NB4 (cell line): ENCODE measurements around the gene GMDS.

ENCODE experiments used
- DNase-seq: peaks from one replicate; pipeline ENCODE4 v3.0.0; 2010; ENCODE audit warnings: low read depth
- H3K4me3 ChIP-seq: one replicate; pipeline ENCODE4 v1.5.1; 2011; ENCODE audit warnings: mild to moderate bottlenecking, low read depth, low read length, moderate library complexity
- MYC ChIP-seq: IDR thresholded peaks from 2 replicates; pipeline ENCODE4 v1.6.1; 2011; ENCODE audit warnings: low read depth, low read length
- POLR2A ChIP-seq: IDR thresholded peaks from 2 replicates; pipeline ENCODE4 v1.6.1; 2011; ENCODE audit warnings: mild to moderate bottlenecking; ENCODE audit not compliant: insufficient read length; ENCODE audit errors: extremely low read depth
- TF ChIP-seq, protein P1 (sequence below): IDR thresholded peaks from 2 replicates; pipeline ENCODE4 v1.6.1; 2011; ENCODE audit warnings: low read depth, low read length
- TF ChIP-seq, protein P2 (sequence below): IDR thresholded peaks from one replicate; pipeline ENCODE4 v1.5.1; 2012; ENCODE audit warnings: low read depth, low read length

The GMDS gene

DNA sequence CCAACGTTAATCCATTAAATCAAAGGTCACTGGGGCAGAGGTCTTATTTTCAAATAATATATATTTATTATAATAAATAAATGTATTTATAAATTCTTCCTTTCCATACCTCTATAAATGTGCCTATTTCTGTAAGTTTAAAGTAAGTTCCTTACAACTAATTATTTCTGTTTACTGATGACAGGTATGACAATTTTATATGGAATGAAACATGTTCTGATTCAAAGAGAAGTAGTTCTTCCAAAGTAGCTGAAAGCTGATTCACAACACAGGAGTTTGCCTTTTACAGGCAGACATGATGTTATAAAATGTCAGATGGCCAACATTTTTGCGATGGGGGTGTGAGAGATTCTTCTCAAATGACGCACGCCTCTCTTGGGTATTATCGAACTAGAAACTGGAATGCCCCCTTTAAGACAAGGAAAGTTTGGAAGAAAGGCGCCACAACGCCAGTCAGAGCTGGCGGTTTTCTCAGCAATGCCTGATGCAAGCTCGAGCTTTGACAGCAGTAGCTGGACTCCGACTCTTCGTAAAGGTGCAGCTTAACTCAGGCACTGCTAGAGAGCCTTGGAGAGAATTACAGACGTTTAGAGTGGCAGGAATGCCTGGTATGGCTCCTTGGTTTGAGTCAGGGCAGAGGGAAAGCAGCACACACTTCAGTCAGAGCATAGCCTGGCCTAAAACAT, 543.6 kb downstream of the GMDS start:
- DNase-seq, result no peak
- no peak overlapping the region for H3K4me3 ChIP-seq
- TF ChIP-seq MYC (no peak), POLR2A (no peak)
- TF ChIP-seq, protein P1, sequence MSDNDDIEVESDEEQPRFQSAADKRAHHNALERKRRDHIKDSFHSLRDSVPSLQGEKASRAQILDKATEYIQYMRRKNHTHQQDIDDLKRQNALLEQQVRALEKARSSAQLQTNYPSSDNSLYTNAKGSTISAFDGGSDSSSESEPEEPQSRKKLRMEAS, result no peak
- TF ChIP-seq, protein P2, sequence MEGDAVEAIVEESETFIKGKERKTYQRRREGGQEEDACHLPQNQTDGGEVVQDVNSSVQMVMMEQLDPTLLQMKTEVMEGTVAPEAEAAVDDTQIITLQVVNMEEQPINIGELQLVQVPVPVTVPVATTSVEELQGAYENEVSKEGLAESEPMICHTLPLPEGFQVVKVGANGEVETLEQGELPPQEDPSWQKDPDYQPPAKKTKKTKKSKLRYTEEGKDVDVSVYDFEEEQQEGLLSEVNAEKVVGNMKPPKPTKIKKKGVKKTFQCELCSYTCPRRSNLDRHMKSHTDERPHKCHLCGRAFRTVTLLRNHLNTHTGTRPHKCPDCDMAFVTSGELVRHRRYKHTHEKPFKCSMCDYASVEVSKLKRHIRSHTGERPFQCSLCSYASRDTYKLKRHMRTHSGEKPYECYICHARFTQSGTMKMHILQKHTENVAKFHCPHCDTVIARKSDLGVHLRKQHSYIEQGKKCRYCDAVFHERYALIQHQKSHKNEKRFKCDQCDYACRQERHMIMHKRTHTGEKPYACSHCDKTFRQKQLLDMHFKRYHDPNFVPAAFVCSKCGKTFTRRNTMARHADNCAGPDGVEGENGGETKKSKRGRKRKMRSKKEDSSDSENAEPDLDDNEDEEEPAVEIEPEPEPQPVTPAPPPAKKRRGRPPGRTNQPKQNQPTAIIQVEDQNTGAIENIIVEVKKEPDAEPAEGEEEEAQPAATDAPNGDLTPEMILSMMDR, result no peak

DNA sequence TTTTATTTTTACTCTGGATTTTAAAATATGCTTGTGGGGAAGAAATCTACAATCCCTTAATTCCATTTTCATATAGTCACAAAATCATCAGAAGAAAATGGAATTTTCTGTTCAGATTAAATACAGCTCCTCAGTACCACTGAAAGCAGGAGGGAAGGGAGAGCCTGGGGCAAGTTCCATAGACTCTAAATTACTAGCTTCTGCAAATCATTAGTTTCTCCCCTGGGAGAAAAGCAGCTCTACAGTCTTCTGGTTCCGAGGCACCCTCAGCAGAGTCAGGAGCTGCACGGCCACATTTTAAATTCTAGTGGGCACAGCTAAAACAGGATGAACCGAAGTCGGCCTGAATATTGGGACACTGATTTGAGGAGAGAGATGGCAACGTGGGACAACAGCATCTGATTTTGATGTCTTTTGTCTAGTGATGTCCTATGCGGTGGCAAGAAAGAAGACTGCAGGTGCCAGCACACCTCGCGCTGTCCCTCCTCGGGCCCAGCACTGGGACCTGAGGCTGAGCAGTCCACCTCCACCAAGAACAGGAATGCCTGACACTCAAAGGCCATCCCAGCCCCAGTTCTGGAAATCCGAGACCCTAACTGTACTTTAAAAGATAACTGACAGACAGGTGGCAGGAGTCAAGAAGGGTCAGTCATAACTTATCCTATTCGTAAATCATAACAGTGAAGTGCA, 545.0 kb downstream of the GMDS start:
- TF ChIP-seq POLR2A (no peak), MYC (no peak)
- TF ChIP-seq, protein P1, result no peak
- TF ChIP-seq, protein P2, result no peak
- DNase-seq, result no peak
- H3K4me3 ChIP-seq, result no peak overlapping the region

DNA sequence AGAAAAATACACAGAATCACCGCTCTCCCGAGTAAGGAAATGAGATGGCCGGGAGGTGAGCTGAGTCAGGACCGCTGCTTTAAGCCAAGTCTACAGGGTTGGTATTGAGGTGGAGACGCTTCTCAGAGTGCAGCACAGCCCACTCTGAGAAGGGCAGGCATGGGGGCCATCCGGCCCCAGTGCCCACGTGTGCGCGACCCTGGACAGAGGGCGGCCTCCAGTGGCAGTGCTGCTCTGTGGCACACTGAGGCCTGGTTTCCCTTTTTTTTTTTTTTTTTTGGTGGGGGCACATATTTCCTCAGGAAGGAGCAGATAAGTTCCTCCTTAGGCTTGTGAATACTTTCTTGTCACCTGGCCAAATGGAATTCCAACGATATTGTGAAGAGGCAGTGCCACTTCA, 546.9 kb downstream of the GMDS start:
- no peak for DNase-seq
- TF ChIP-seq, protein P2, result no peak
- no peak for TF ChIP-seq POLR2A
- TF ChIP-seq MYC, result no peak
- TF ChIP-seq, protein P1, result no peak
- H3K4me3 ChIP-seq, result no peak overlapping the region

DNA sequence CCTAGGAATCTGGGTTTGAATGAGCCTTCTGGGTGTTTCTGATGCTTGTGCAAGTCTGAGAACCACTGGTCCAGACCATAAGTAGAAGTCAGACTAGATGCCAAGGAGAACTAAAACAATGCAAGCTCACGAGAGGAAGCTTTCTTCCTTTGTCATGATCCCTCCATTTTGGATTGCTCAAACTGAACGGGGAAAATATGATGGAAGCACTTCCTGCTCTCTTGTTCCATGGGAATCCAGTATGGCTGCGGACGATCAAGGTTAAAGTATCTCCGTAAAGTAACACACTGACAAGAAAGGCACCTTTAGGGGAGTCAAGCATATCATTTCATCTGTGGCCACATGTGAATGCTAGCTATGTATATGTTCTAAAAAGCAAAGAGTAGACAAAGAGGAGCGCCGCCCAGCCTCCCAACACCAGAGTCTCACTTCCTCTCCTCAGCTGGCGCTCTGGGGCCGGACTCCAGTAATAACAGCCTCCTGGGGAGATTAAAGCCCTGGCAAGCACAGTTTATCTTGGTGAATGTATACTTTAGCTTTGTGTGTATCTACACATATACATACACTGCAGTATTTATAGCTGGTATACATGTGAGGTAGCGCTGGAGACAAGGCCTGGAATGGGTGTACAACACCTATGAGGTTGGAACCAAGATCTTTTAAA, 547.6 kb downstream of the GMDS start:
- H3K4me3 ChIP-seq, result no peak overlapping the region
- no peak for DNase-seq
- TF ChIP-seq, protein P1, result no peak
- TF ChIP-seq, protein P2, result no peak
- TF ChIP-seq POLR2A, result no peak
- no peak for TF ChIP-seq MYC

DNA sequence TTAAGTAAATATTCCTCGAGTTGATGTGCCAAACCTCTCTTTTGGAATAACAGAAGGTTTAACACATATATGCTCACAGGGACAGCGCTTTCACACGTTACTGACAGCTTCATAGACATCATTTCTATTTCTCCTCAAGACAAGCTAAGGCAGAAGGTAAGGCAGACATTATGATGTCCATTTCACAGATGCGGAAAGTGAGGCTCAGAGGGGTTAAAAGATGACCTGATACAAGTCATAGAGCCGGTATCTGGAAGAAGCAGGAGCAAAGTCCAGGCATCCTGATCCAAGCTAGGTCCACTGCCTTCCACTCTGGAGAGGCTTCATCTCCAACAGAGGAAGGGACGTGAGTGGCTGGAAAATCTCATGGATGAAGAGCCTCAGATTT, 548.9 kb downstream of the GMDS start:
- TF ChIP-seq POLR2A, result no peak
- TF ChIP-seq, protein P1, result no peak
- TF ChIP-seq, protein P2, result no peak
- TF ChIP-seq MYC, result no peak
- DNase-seq, result no peak
- H3K4me3 ChIP-seq, result no peak overlapping the region
